Neuronal stem cell (in vitro differentiated cells): Measurements from ENCODE around the gene NAALADL1.
A peak's percentile ranks its signal among the peaks of the same experiment; 100 is the strongest.

ENCODE experiments used
- DNase-seq: peaks from one replicate; pipeline ENCODE4 v3.0.0-alpha.2; 2013; ENCODE audit warnings: low spot score
- H2AFZ ChIP-seq: one replicate; pipeline ENCODE4 v1.6.1; 2013; ENCODE audit warnings: mild to moderate bottlenecking, low read length, inconsistent platforms
- H2AK5ac ChIP-seq: 2 replicates; pipeline ENCODE4 v1.6.1; 2013; ENCODE audit warnings: low read depth, mild to moderate bottlenecking, inconsistent platforms, low read length, moderate library complexity, mixed read lengths
- H2BK120ac ChIP-seq: 2 replicates; pipeline ENCODE4 v1.6.1; 2013; ENCODE audit warnings: low read depth, mild to moderate bottlenecking, inconsistent platforms, low read length, moderate library complexity, mixed read lengths
- H2BK12ac ChIP-seq: one replicate; pipeline ENCODE4 v1.6.1; 2013; ENCODE audit warnings: low read length, inconsistent platforms
- H2BK15ac ChIP-seq: 2 replicates; pipeline ENCODE4 v1.6.1; 2013; ENCODE audit warnings: mild to moderate bottlenecking, low read length, inconsistent platforms, mixed read lengths
- H2BK5ac ChIP-seq: one replicate; pipeline ENCODE4 v1.6.1; 2013; ENCODE audit warnings: inconsistent platforms, mild to moderate bottlenecking, low read length, moderate library complexity
- H3K14ac ChIP-seq: one replicate; pipeline ENCODE4 v1.6.1; 2013; ENCODE audit warnings: low read length, inconsistent platforms
- H3K18ac ChIP-seq: 2 replicates; pipeline ENCODE4 v1.6.1; 2013; ENCODE audit warnings: low read length, inconsistent platforms
- H3K23ac ChIP-seq: 2 replicates; pipeline ENCODE4 v1.6.1; 2013; ENCODE audit warnings: low read depth, mild to moderate bottlenecking, mixed read lengths, low read length, inconsistent platforms; ENCODE audit not compliant: poor library complexity
- H3K27ac ChIP-seq: replicated peaks from 3 replicates; pipeline ENCODE4 v1.5.1; 2013; ENCODE audit warnings: low read length, inconsistent platforms
- H3K27me3 ChIP-seq, 3 experiments: 2 replicates each; pipeline ENCODE4 v1.6.1; 2013; ENCODE audit warnings: low read length in 3 of 3, mild to moderate bottlenecking in 2 of 3, inconsistent platforms in 1 of 3, low read depth in 1 of 3, mixed read lengths in 1 of 3, moderate library complexity in 1 of 3; ENCODE audit not compliant: control insufficient read depth in 3 of 3, insufficient read depth in 3 of 3
- H3K36me3 ChIP-seq, 2 donors: replicated peaks in 1 of 2; 2 replicates each; pipeline ENCODE4 v1.6.1; 2013; ENCODE audit warnings: low read length in 2 of 2; ENCODE audit not compliant: control insufficient read depth in 2 of 2, insufficient read depth in 2 of 2
- H3K4ac ChIP-seq: 2 replicates; pipeline ENCODE4 v1.6.1; 2013; ENCODE audit warnings: inconsistent platforms, mild to moderate bottlenecking, low read length, moderate library complexity
- H3K4me1 ChIP-seq, 2 donors: 1 replicate in 1 of 2; 2 replicates in 1 of 2; pipeline ENCODE4 v1.6.1; 2013; ENCODE audit warnings: low read length in 2 of 2, low read depth in 1 of 2; ENCODE audit not compliant: control insufficient read depth in 2 of 2, insufficient read depth in 1 of 2
- H3K4me2 ChIP-seq: one replicate; pipeline ENCODE4 v1.6.1; 2013; ENCODE audit warnings: mild to moderate bottlenecking, low read length, inconsistent platforms; ENCODE audit not compliant: insufficient read depth, poor library complexity, severe bottlenecking
- H3K4me3 ChIP-seq, 2 donors: 2 replicates each; pipeline ENCODE4 v1.5.1; 2013; ENCODE audit warnings: low read length in 2 of 2, mild to moderate bottlenecking in 2 of 2, inconsistent platforms in 1 of 2, moderate library complexity in 1 of 2
- H3K79me1 ChIP-seq: one replicate; pipeline ENCODE4 v1.6.1; 2013; ENCODE audit warnings: low read depth, mild to moderate bottlenecking, inconsistent platforms, low read length, moderate library complexity
- H3K9ac ChIP-seq: one replicate; pipeline ENCODE4 v1.6.1; 2013; ENCODE audit warnings: mild to moderate bottlenecking, low read depth, low read length, inconsistent platforms; ENCODE audit not compliant: poor library complexity
- H3K9me3 ChIP-seq, 2 donors: replicated peaks in 1 of 2; 2 replicates each; pipeline versions ENCODE3 to v1.6.1; 2013; ENCODE audit warnings: low read length in 2 of 2, mild to moderate bottlenecking in 2 of 2, inconsistent platforms in 1 of 2, low read depth in 1 of 2, mixed read lengths in 1 of 2, moderate library complexity in 1 of 2; ENCODE audit not compliant: control insufficient read depth in 2 of 2, insufficient read depth in 1 of 2
- H4K8ac ChIP-seq: one replicate; pipeline ENCODE4 v1.6.1; 2013; ENCODE audit warnings: low read depth, mild to moderate bottlenecking, inconsistent platforms, low read length, moderate library complexity
- H4K91ac ChIP-seq: one replicate; pipeline ENCODE4 v1.6.1; 2013; ENCODE audit warnings: low read length, low read depth, mild to moderate bottlenecking, inconsistent platforms; ENCODE audit not compliant: poor library complexity
- WGBS, 2 donors: extraction: QIAGEN DNeasy Blood & Tissue Kit; methylation state at CpG; one replicate each; pipeline ENCODE4 v1.1.7; 2013; ENCODE audit warnings: missing lambda C conversion rate in 2 of 2, mixed read lengths in 1 of 2; ENCODE audit not compliant: insufficient read length in 2 of 2, insufficient replicate concordance in 1 of 2; ENCODE audit errors: extremely low coverage in 2 of 2; 5-methylcytosine and 5-hydroxymethylcytosine counted together

The NAALADL1 gene

GRCh38 chr11:65051398-65051858, 6.9 kb downstream of the NAALADL1 start:
- Histone ChIP-seq H2BK5ac (no peak overlapping the region), H3K27me3 (peaks cover 0 to 19% (median 5%) of the 10 kb centered on the region in 3 experiments), H2AK5ac (no peak overlapping the region), H3K18ac (no peak overlapping the region), H3K4ac (no peak overlapping the region), H3K27ac (no peak overlapping the region), H3K9ac (no peak overlapping the region), H4K8ac (no peak overlapping the region), H3K79me1 (no peaks in the 10 kb centered on the region), H3K23ac (no peak overlapping the region), H3K4me2 (no peak overlapping the region), H2BK120ac (no peak overlapping the region), H3K4me3 (peak overlapping the region in 1 of 2 donors; percentile 67), H3K9me3 (no peaks in the 10 kb centered on the region), H4K91ac (no peak overlapping the region), H2BK12ac (no peak overlapping the region), H2BK15ac (no peak overlapping the region), H2AFZ (no peak overlapping the region), H3K14ac (no peak overlapping the region), H3K4me1 (peaks cover 0 to 1% of the 10 kb centered on the region in 2 donors), H3K36me3 (peaks cover under 1 to 2% of the 10 kb centered on the region in 2 donors)
- DNase-seq = no peak
- WGBS, 2 donors = no CpG with 5 or more reads among the region's 9 CpGs

- Histone ChIP-seq H3K4ac (no peak overlapping the region), H2AFZ (no peak overlapping the region), H3K23ac (no peak overlapping the region), H3K14ac (no peak overlapping the region), H4K91ac (no peak overlapping the region), H3K4me2 (peak overlapping the region; percentile 35), H3K36me3 (peaks cover 19 to 36% of the 10 kb centered on the region in 2 donors), H3K18ac (peak overlapping the region; percentile 38), H2AK5ac (peak overlapping the region; percentile 16), H3K4me1 (peaks cover 0 to 1% of the 10 kb centered on the region in 2 donors), H2BK120ac (no peak overlapping the region), H3K9me3 (no peaks in the 10 kb centered on the region), H3K9ac (no peak overlapping the region), H3K27ac (no peak overlapping the region), H4K8ac (no peak overlapping the region), H2BK15ac (no peak overlapping the region), H2BK12ac (no peak overlapping the region), H3K27me3 (peaks cover 0 to 4% (median 2%) of the 10 kb centered on the region in 3 experiments), H3K4me3 (peak overlapping the region in 1 of 2 donors; percentile 3), H3K79me1 (peaks cover 3% of the 10 kb centered on the region), H2BK5ac (no peak overlapping the region)
- WGBS, 2 donors = no CpG with 5 or more reads among the region's 56 CpGs
- DNase-seq = no peak
These were observed 10.6 kb downstream of the NAALADL1 start for GRCh38 chr11:65047581-65048422.

GRCh38 chr11:65045728-65046127, 12.6 kb downstream of the NAALADL1 start:
- H3K4ac ChIP-seq = no peak overlapping the region
- H3K4me3 ChIP-seq = no peak overlapping the region
- WGBS, 2 donors = no CpG with 5 or more reads among the region's 7 CpGs
- H2BK12ac ChIP-seq = no peak overlapping the region
- no peak overlapping the region for H3K27ac ChIP-seq
- H2BK120ac ChIP-seq = no peak overlapping the region
- H3K4me1 ChIP-seq = peaks cover 0 to 1% of the 10 kb centered on the region in 2 donors
- H3K9me3 ChIP-seq = no peaks in the 10 kb centered on the region
- H3K36me3 ChIP-seq = peaks cover 21 to 40% of the 10 kb centered on the region in 2 donors
- H3K4me2 ChIP-seq = no peak overlapping the region
- H3K18ac ChIP-seq = no peak overlapping the region
- peaks cover 6% of the 10 kb centered on the region for H3K79me1 ChIP-seq
- no peak for DNase-seq
- no peak overlapping the region for H4K91ac ChIP-seq
- H2BK5ac ChIP-seq = no peak overlapping the region
- H4K8ac ChIP-seq = no peak overlapping the region
- peaks cover 0 to 4% (median 0%) of the 10 kb centered on the region in 3 experiments for H3K27me3 ChIP-seq
- no peak overlapping the region for H2AFZ ChIP-seq
- no peak overlapping the region for H3K23ac ChIP-seq
- no peak overlapping the region for H2AK5ac ChIP-seq
- H2BK15ac ChIP-seq = no peak overlapping the region
- H3K14ac ChIP-seq = no peak overlapping the region
- no peak overlapping the region for H3K9ac ChIP-seq

GRCh38 chr11:65045061-65045460, 13.3 kb downstream of the NAALADL1 start:
- Histone ChIP-seq H3K14ac (no peak overlapping the region), H3K4me3 (peak overlapping the region in 1 of 2 donors; percentile 45), H3K4ac (no peak overlapping the region), H2AK5ac (no peak overlapping the region), H3K23ac (no peak overlapping the region), H4K8ac (no peak overlapping the region), H3K4me1 (peaks cover 2 to 3% of the 10 kb centered on the region in 2 donors), H3K9ac (peak overlapping the region; percentile 24), H2BK5ac (no peak overlapping the region), H3K27me3 (peaks cover 0 to 4% (median 0%) of the 10 kb centered on the region in 3 experiments), H3K18ac (no peak overlapping the region), H3K9me3 (no peaks in the 10 kb centered on the region), H2BK12ac (no peak overlapping the region), H3K27ac (no peak overlapping the region), H2AFZ (no peak overlapping the region), H2BK15ac (no peak overlapping the region), H3K36me3 (peaks cover 21 to 40% of the 10 kb centered on the region in 2 donors), H3K4me2 (no peak overlapping the region), H4K91ac (no peak overlapping the region), H3K79me1 (peaks cover 6% of the 10 kb centered on the region), H2BK120ac (no peak overlapping the region)
- no CpG with 5 or more reads among the region's 5 CpGs for WGBS, 2 donors
- no peak for DNase-seq
